Keratinocyte (primary cell): ENCODE data around the gene CENPO. TPM values are rescaled to one million over a fixed set of nuclear protein-coding genes. Genes with fewer than 3 reads are reported as not detected.

Experiments
- DNase-seq: peaks from one replicate; pipeline ENCODE4 v3.0.0-alpha.2; 2011; ENCODE audit warnings: low read depth, missing footprints, low spot score
- FAIRE-seq: peaks from 2 replicates; lab custom pipeline; 2011; peaks lifted over from hg19 to GRCh38; lab: Jason Lieb, UNC
- H2AFZ ChIP-seq: 2 replicates; pipeline ENCODE4 v1.6.0; 2012; ENCODE audit warnings: low read length, control low read depth, inconsistent platforms; ENCODE audit not compliant: control insufficient read depth
- H3K27ac ChIP-seq: 2 replicates; pipeline ENCODE4 v1.5.1; 2011; ENCODE audit warnings: low read length; ENCODE audit not compliant: control insufficient read depth, insufficient read depth
- H3K27me3 ChIP-seq: 3 replicates; pipeline ENCODE4 v1.6.0; 2011; ENCODE audit warnings: low read length; ENCODE audit not compliant: control insufficient read depth, insufficient read depth; ENCODE audit errors: extremely low read depth
- H3K36me3 ChIP-seq, 2 experiments: 2 replicates in 1 of 2; 3 replicates in 1 of 2; pipeline ENCODE4 v1.5.1; 2011; ENCODE audit warnings: low read length in 2 of 2, mild to moderate bottlenecking in 1 of 2; ENCODE audit not compliant: control insufficient read depth in 2 of 2, insufficient read depth in 2 of 2; ENCODE audit errors: extremely low read depth in 1 of 2
- H3K4me1 ChIP-seq: 3 replicates; pipeline ENCODE4 v1.5.1; 2011; ENCODE audit warnings: low read length; ENCODE audit not compliant: control insufficient read depth, insufficient read depth; ENCODE audit errors: extremely low read depth
- H3K4me2 ChIP-seq: 3 replicates; pipeline ENCODE4 v1.6.0; 2011; ENCODE audit warnings: low read depth, low read length; ENCODE audit not compliant: control insufficient read depth, insufficient read depth; ENCODE audit errors: extremely low read depth
- H3K4me3 ChIP-seq, 3 experiments: fragments of 200-600 bp in 1 of 3; sonication (generic) in 1 of 3; 2 replicates in 2 of 3; 3 replicates in 1 of 3; pipeline ENCODE4 v1.5.1; 2011 to 2016; ENCODE audit warnings: low read length in 3 of 3, mild to moderate bottlenecking in 3 of 3, control low read depth in 2 of 3, inconsistent platforms in 1 of 3, low read depth in 1 of 3, mixed read lengths in 1 of 3, mixed run types in 1 of 3, moderate library complexity in 1 of 3; ENCODE audit not compliant: control insufficient read depth in 2 of 3, insufficient read depth in 2 of 3; ENCODE audit errors: extremely low read depth in 1 of 3
- H3K79me2 ChIP-seq: 2 replicates; pipeline ENCODE4 v1.6.0; 2012; ENCODE audit warnings: low read length; ENCODE audit not compliant: control insufficient read depth, insufficient read depth
- H3K9ac ChIP-seq: 3 replicates; pipeline ENCODE4 v1.6.0; 2011; ENCODE audit warnings: low read length; ENCODE audit not compliant: control insufficient read depth, insufficient read depth; ENCODE audit errors: extremely low read depth
- H3K9me1 ChIP-seq: 3 replicates; pipeline ENCODE4 v1.6.0; 2011; ENCODE audit warnings: low read length; ENCODE audit not compliant: control insufficient read depth, insufficient read depth; ENCODE audit errors: extremely low read depth
- H3K9me3 ChIP-seq: 2 replicates; pipeline ENCODE4 v1.5.1; 2012; ENCODE audit warnings: low read depth, low read length; ENCODE audit not compliant: control insufficient read depth
- H4K20me1 ChIP-seq: 3 replicates; pipeline ENCODE4 v1.6.0; 2011; ENCODE audit warnings: low read length; ENCODE audit not compliant: control insufficient read depth, insufficient read depth; ENCODE audit errors: extremely low read depth
- EZH2 ChIP-seq: IDR thresholded peaks from one replicate; pipeline ENCODE4 v1.6.1; 2012; ENCODE audit warnings: inconsistent platforms, mild to moderate bottlenecking, low read length, moderate library complexity
- dilution Hi-C: fragments of 300-500 bp; cut with MboI; formaldehyde crosslinking; loops from one replicate; pipeline ENCODE4 v1.7.0; 2020; ENCODE audit warnings: low sequenced_read_pairs; ENCODE audit not compliant: extremely low pct_ligation_motif_present
- polyA plus RNA-seq, 5 experiments: library from polyadenylated mRNA; depleted of rRNA in 3 of 5; stranded (reverse) in 3 of 5; stranded (forward) in 1 of 5; unstranded in 1 of 5; fragments of >200 nt; gene quantifications; 1 replicate in 1 of 5; 2 replicates in 3 of 5; 3 replicates in 1 of 5; pipeline versions ENCODE4 v1.2.1 to v1.2.3, GENCODE V29; 2011 to 2012; ENCODE audit warnings: missing spikeins in 2 of 5, low read depth in 1 of 5, low replicate concordance in 1 of 5
- TF ChIP-seq, protein P1 (sequence below), 3 experiments: IDR thresholded peaks in 1 of 3; conservative IDR thresholded peaks in 1 of 3; optimal IDR thresholded peaks in 1 of 3; 2 replicates in 2 of 3; 3 replicates in 1 of 3; pipeline versions ENCODE3 to v1.5.1; 2011; ENCODE audit warnings: low read length in 3 of 3, mild to moderate bottlenecking in 3 of 3, moderate library complexity in 2 of 3, control low read depth in 1 of 3, inconsistent platforms in 1 of 3; ENCODE audit not compliant: insufficient read depth in 2 of 3; ENCODE audit errors: extremely low read depth in 1 of 3

Gene CENPO
- polyA plus RNA-seq, 1 donor (not counting 4 experiments of a cell fraction or from before 2014, with no cell fraction given): 12.1 TPM

GRCh38 chr2:24791452-24791851 is 1.8 kb upstream of the CENPO start:
- H2AFZ ChIP-seq: peak overlapping the region; percentile 69

GRCh38 chr2:24792542-24792873 is 717 bp upstream of the CENPO start:
- Histone ChIP-seq H3K4me3 (peak overlapping the region; percentile 81 to 92 (median 90)), H3K9me3 (no peaks in the 10 kb centered on the region), H3K9me1 (no peaks in the 10 kb centered on the region), H4K20me1 (no peaks in the 10 kb centered on the region), H3K27me3 (no peaks in the 10 kb centered on the region), H3K36me3 (peaks cover under 1 to 1% of the 10 kb centered on the region in 2 experiments), H3K79me2 (peaks cover 40% of the 10 kb centered on the region), H3K4me2 (peak overlapping the region; percentile 93), H3K4me1 (peaks cover 26% of the 10 kb centered on the region), H3K9ac (peak overlapping the region; percentile 99), H3K27ac (peak overlapping the region; percentile 99), H2AFZ (peak overlapping the region; percentile 99)
- FAIRE-seq (no peak), DNase-seq (no peak)
- TF ChIP-seq, protein P1, sequence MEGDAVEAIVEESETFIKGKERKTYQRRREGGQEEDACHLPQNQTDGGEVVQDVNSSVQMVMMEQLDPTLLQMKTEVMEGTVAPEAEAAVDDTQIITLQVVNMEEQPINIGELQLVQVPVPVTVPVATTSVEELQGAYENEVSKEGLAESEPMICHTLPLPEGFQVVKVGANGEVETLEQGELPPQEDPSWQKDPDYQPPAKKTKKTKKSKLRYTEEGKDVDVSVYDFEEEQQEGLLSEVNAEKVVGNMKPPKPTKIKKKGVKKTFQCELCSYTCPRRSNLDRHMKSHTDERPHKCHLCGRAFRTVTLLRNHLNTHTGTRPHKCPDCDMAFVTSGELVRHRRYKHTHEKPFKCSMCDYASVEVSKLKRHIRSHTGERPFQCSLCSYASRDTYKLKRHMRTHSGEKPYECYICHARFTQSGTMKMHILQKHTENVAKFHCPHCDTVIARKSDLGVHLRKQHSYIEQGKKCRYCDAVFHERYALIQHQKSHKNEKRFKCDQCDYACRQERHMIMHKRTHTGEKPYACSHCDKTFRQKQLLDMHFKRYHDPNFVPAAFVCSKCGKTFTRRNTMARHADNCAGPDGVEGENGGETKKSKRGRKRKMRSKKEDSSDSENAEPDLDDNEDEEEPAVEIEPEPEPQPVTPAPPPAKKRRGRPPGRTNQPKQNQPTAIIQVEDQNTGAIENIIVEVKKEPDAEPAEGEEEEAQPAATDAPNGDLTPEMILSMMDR (optimal IDR thresholded peaks at IDR 0.05 in 1 of 3, IDR thresholded peaks at IDR 0.05 in 1 of 3, conservative IDR thresholded peaks at IDR 0.05 in 1 of 3; ENCODE audit: extremely low read depth in 1 of 3, insufficient read depth in 2 of 3, low read length in 3 of 3): no peak
- dilution Hi-C loops: no loop called here

More at GRCh38 chr2:24791452-24791851, 1.8 kb upstream of the CENPO start:
- Histone ChIP-seq H3K36me3 (peaks cover 0 to 1% of the 10 kb centered on the region in 2 experiments), H3K9me3 (no peaks in the 10 kb centered on the region), H3K27me3 (no peaks in the 10 kb centered on the region), H3K4me2 (peak overlapping the region; percentile 93), H3K9me1 (no peaks in the 10 kb centered on the region), H3K27ac (no peak overlapping the region), H3K4me3 (peak overlapping the region in 2 of 3 experiments; percentile 90 to 92), H3K79me2 (peaks cover 29% of the 10 kb centered on the region), H3K4me1 (peaks cover 26% of the 10 kb centered on the region), H3K9ac (peak overlapping the region; percentile 35), H4K20me1 (no peaks in the 10 kb centered on the region)
- DNase-seq (no peak), FAIRE-seq (no peak)
- dilution Hi-C loops: no loop called here
- TF ChIP-seq EZH2: no peak
